GM15510 (cell line): ENCODE results near the gene C10orf67.

Experiments used
- POLR2A ChIP-seq: IDR thresholded peaks from 3 replicates; pipeline ENCODE4 v1.6.1; 2011; ENCODE audit warnings: borderline replicate concordance; ENCODE audit not compliant: insufficient read length; ENCODE audit errors: extremely low read depth

Gene C10orf67

GRCh38 chr10:23230582-23230981, 114.0 kb downstream of the C10orf67 start:
- TF ChIP-seq POLR2A, result no peak

GRCh38 chr10:23217471-23217870, 127.1 kb downstream of the C10orf67 start:
- TF ChIP-seq POLR2A, result no peak

- no peak for TF ChIP-seq POLR2A
Measured at GRCh38 chr10:23205972-23206642, 138.5 kb downstream of the C10orf67 start.

- TF ChIP-seq POLR2A, result no peak
Measured at GRCh38 chr10:23204773-23205172, 139.8 kb downstream of the C10orf67 start.

- TF ChIP-seq POLR2A, result no peak
Measured at GRCh38 chr10:23203369-23204325, 140.9 kb downstream of the C10orf67 start.

- no peak for TF ChIP-seq POLR2A
Measured at GRCh38 chr10:23202779-23203178, 141.8 kb downstream of the C10orf67 start.

GRCh38 chr10:23201837-23202236, 142.8 kb downstream of the C10orf67 start:
- no peak for TF ChIP-seq POLR2A

- no peak for TF ChIP-seq POLR2A
Measured at GRCh38 chr10:23200997-23201652, 143.5 kb downstream of the C10orf67 start.

- TF ChIP-seq POLR2A, result no peak
Measured at GRCh38 chr10:23200586-23200985, 144.0 kb downstream of the C10orf67 start.

- no peak for TF ChIP-seq POLR2A
Measured at GRCh38 chr10:23199768-23200511, 144.7 kb downstream of the C10orf67 start.

- TF ChIP-seq POLR2A, result no peak
Measured at GRCh38 chr10:23198940-23199767, 145.4 kb downstream of the C10orf67 start.

- TF ChIP-seq POLR2A, result no peak
Measured at GRCh38 chr10:23198610-23198939, 146.0 kb downstream of the C10orf67 start.

GRCh38 chr10:23197416-23197861, 147.2 kb downstream of the C10orf67 start:
- no peak for TF ChIP-seq POLR2A

GRCh38 chr10:23196915-23197314, 147.7 kb downstream of the C10orf67 start:
- no peak for TF ChIP-seq POLR2A
